MM.1S (cell line): ENCODE measurements around the gene GPC3.

ENCODE experiments used
- DNase-seq: peaks from one replicate; pipeline ENCODE4 v3.0.0-alpha.2; 2015
- H2AFZ ChIP-seq: fragments of 300-600 bp; sonication (generic); 2 replicates; pipeline ENCODE4 v1.6.0; 2016; ENCODE audit warnings: antibody characterized with exemption, low read length
- H3F3A ChIP-seq: fragments of 300-600 bp; sonication (generic); 2 replicates; pipeline ENCODE4 v1.6.1; 2016; ENCODE audit warnings: mild to moderate bottlenecking, antibody characterized with exemption, low read length, moderate library complexity, mixed read lengths; ENCODE audit not compliant: insufficient read depth
- H3K27ac ChIP-seq: fragments of 300-600 bp; sonication (generic); 2 replicates; pipeline ENCODE4 v1.5.1; 2016; ENCODE audit warnings: mild to moderate bottlenecking, low read length
- H3K27me3 ChIP-seq: fragments of 300-600 bp; sonication (generic); replicated peaks from 2 replicates; pipeline ENCODE4 v1.6.0; 2016; ENCODE audit warnings: low read length; ENCODE audit not compliant: insufficient read depth
- H3K36me3 ChIP-seq: fragments of 300-600 bp; sonication (generic); replicated peaks from 2 replicates; pipeline ENCODE4 v1.6.1; 2016; ENCODE audit warnings: mild to moderate bottlenecking, low read length, mixed read lengths; ENCODE audit not compliant: insufficient read depth
- H3K4me1 ChIP-seq: fragments of 300-600 bp; sonication (generic); 2 replicates; pipeline ENCODE4 v1.6.1; 2016; ENCODE audit warnings: low read length, mixed read lengths
- H3K4me2 ChIP-seq: fragments of 300-600 bp; sonication (generic); 2 replicates; pipeline ENCODE4 v1.6.0; 2016; ENCODE audit warnings: low read depth, low read length
- H3K4me3 ChIP-seq: fragments of 300-600 bp; sonication (generic); 2 replicates; pipeline ENCODE4 v1.5.1; 2016; ENCODE audit warnings: low read length, mixed read lengths
- H3K79me2 ChIP-seq: fragments of 300-600 bp; sonication (generic); 2 replicates; pipeline ENCODE4 v1.6.1; 2016; ENCODE audit warnings: mixed run types, low read length, mixed read lengths
- H3K9ac ChIP-seq: fragments of 300-600 bp; sonication (generic); 2 replicates; pipeline ENCODE4 v1.6.1; 2016; ENCODE audit warnings: low read length, mixed read lengths
- H3K9me2 ChIP-seq: fragments of 300-600 bp; sonication (generic); replicated peaks from 2 replicates; pipeline ENCODE4 v1.6.1; 2016; ENCODE audit warnings: mild to moderate bottlenecking, low read length, mixed read lengths; ENCODE audit not compliant: insufficient read depth
- H3K9me3 ChIP-seq: fragments of 300-600 bp; sonication (generic); replicated peaks from 2 replicates; pipeline ENCODE4 v1.6.1; 2016; ENCODE audit warnings: mild to moderate bottlenecking, low read length, mixed read lengths; ENCODE audit not compliant: insufficient read depth
- H4K20me1 ChIP-seq: fragments of 300-600 bp; sonication (generic); 2 replicates; pipeline ENCODE4 v1.6.1; 2016; ENCODE audit warnings: mild to moderate bottlenecking, low read length, moderate library complexity, mixed read lengths; ENCODE audit not compliant: insufficient read depth
- EZH2 ChIP-seq: fragments of 300-600 bp; sonication (generic); optimal IDR thresholded peaks from 2 replicates; pipeline ENCODE3; 2017; ENCODE audit warnings: low read depth, mild to moderate bottlenecking, antibody characterized with exemption, low read length, mixed read lengths
- EZH2phosphoT487 ChIP-seq: fragments of 300-600 bp; sonication (generic); IDR thresholded peaks from 2 replicates; pipeline ENCODE4 v1.6.1; 2018; ENCODE audit warnings: antibody characterized with exemption, low read length
- TF ChIP-seq, protein P1 (sequence below): fragments of 300-600 bp; sonication (generic); IDR thresholded peaks from 2 replicates; pipeline ENCODE4 v1.5.1; 2016; ENCODE audit warnings: antibody characterized with exemption, low read length, mixed read lengths

The GPC3 gene

DNA sequence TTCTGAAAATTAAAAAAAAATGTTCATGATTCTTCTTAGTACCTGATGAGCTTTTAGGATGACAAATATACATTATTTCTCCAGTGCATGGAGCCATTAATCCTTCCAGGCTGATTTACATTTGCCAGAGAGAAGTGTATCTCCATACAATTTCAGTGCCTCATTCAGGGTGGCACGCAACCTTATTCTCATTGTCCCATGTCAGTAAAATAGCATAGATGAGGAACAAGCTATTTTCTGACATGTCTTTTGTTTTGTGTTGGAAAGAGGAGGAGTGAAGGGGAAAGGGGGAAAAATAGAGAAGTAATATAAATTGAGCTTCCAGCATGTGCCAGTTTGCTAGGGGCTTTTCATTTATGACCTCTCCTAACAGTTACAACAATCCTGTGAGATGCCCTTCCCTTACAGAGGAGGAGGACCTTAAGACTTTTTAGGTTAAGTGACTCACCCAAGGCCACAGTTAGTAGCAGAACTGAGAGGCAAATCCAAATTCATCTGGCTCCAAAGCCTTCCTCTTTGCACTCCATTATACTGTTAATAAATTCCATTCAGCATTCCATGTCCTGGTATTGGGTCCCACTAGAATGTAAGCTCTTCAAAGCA, 295.3 kb downstream of the GPC3 start:
- H4K20me1 ChIP-seq, result no peaks in the 10 kb centered on the region
- H3K36me3 ChIP-seq, result no peaks in the 10 kb centered on the region
- H3K27me3 ChIP-seq, result no peaks in the 10 kb centered on the region
- H2AFZ ChIP-seq, result no peak overlapping the region
- H3K4me3 ChIP-seq, result no peak overlapping the region
- H3K4me1 ChIP-seq, result no peaks in the 10 kb centered on the region
- TF ChIP-seq, protein P1, sequence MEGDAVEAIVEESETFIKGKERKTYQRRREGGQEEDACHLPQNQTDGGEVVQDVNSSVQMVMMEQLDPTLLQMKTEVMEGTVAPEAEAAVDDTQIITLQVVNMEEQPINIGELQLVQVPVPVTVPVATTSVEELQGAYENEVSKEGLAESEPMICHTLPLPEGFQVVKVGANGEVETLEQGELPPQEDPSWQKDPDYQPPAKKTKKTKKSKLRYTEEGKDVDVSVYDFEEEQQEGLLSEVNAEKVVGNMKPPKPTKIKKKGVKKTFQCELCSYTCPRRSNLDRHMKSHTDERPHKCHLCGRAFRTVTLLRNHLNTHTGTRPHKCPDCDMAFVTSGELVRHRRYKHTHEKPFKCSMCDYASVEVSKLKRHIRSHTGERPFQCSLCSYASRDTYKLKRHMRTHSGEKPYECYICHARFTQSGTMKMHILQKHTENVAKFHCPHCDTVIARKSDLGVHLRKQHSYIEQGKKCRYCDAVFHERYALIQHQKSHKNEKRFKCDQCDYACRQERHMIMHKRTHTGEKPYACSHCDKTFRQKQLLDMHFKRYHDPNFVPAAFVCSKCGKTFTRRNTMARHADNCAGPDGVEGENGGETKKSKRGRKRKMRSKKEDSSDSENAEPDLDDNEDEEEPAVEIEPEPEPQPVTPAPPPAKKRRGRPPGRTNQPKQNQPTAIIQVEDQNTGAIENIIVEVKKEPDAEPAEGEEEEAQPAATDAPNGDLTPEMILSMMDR, result no peak
- H3K4me2 ChIP-seq, result no peak overlapping the region
- no peaks in the 10 kb centered on the region for H3K9me3 ChIP-seq
- H3K27ac ChIP-seq, result no peak overlapping the region
- H3K79me2 ChIP-seq, result no peaks in the 10 kb centered on the region
- DNase-seq, result no peak
- H3K9ac ChIP-seq, result no peak overlapping the region
- no peaks in the 10 kb centered on the region for H3K9me2 ChIP-seq
- H3F3A ChIP-seq, result no peaks in the 10 kb centered on the region

DNA sequence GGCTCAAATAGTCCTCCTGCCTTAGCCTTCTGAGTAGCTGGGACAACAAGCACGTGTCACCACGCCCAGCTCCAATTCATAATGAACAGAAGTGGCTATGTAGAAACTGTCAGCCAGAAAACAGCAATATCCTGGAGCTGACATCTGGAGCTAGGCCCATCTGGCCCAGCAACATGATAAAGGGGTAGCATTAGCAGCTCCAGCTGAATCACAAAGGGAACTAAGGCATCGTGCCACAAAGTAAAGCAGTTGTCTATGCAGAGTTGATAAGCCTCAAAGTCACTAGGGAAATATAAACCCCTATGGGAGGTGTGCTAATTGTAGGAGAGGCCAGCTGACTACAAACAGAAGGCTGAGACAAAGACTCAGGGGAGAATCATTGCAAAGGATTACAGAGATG, 299.6 kb downstream of the GPC3 start:
- TF ChIP-seq, protein P1, result no peak
- TF ChIP-seq EZH2phosphoT487 (no peak), EZH2 (no peak)
- Histone ChIP-seq H3K36me3 (no peaks in the 10 kb centered on the region), H3K27me3 (no peaks in the 10 kb centered on the region), H3K27ac (no peak overlapping the region), H3F3A (no peaks in the 10 kb centered on the region), H3K79me2 (no peaks in the 10 kb centered on the region), H3K4me1 (no peaks in the 10 kb centered on the region), H3K9me3 (no peaks in the 10 kb centered on the region), H4K20me1 (no peaks in the 10 kb centered on the region), H3K4me3 (no peak overlapping the region), H3K9ac (no peak overlapping the region), H3K4me2 (no peak overlapping the region), H3K9me2 (no peaks in the 10 kb centered on the region), H2AFZ (no peak overlapping the region)
- DNase-seq, result no peak

DNA sequence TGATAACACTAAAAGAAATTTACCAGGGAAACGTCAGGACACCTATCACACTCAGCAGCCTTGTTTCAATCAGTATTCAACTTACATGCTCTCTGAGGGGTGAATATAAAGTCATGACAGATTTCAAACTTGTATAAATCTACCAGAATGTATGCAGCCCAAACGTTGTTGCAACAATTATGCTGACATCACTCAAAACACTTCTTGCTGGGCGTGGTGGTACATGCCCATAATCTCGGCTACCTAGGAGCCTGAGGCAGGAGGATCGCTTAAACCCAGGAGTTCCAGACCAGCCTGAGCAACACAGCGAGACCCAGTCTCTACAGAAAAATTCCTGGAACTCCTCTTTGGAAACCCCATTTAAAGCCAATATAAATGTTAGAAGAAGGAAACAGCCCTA, 303.5 kb downstream of the GPC3 start:
- no peaks in the 10 kb centered on the region for H3F3A ChIP-seq
- H3K27ac ChIP-seq, result no peak overlapping the region
- no peaks in the 10 kb centered on the region for H3K9me2 ChIP-seq
- H3K79me2 ChIP-seq, result no peaks in the 10 kb centered on the region
- H3K4me2 ChIP-seq, result no peak overlapping the region
- H3K4me3 ChIP-seq, result no peak overlapping the region
- DNase-seq, result no peak
- no peaks in the 10 kb centered on the region for H3K4me1 ChIP-seq
- H3K9me3 ChIP-seq, result no peaks in the 10 kb centered on the region
- TF ChIP-seq EZH2phosphoT487 (no peak), EZH2 (no peak)
- TF ChIP-seq, protein P1, result no peak
- H3K36me3 ChIP-seq, result no peaks in the 10 kb centered on the region
- H2AFZ ChIP-seq, result no peak overlapping the region
- no peaks in the 10 kb centered on the region for H3K27me3 ChIP-seq
- H3K9ac ChIP-seq, result no peak overlapping the region
- H4K20me1 ChIP-seq, result no peaks in the 10 kb centered on the region
